Activated T-cell treated with anti-CD3 and anti-CD28 coated beads, Interleukin-2, amount 50 U/mL, for 72 hours (primary cell): Measurements from ENCODE around the gene RAI1. TPM values are rescaled to one million over a fixed set of nuclear protein-coding genes. Genes with fewer than 3 reads are reported as not detected.
A peak's percentile ranks its signal among the peaks of the same experiment; 100 is the strongest.

Experiments used
- ATAC-seq, 2 donors: fragments of 150-1000 bp; cut with Tn5 transposase; replicated peaks in 1 of 2; 2 replicates each; pipeline ENCODE4 v1.10.0; 2021; ENCODE audit warnings: moderate library complexity in 2 of 2, mild to moderate bottlenecking in 1 of 2
- DNase-seq, 2 donors: peaks; one replicate each; pipeline ENCODE4 v3.0.0; 2021 to 2022; ENCODE audit warnings: mixed read lengths in 1 of 2
- H3K27ac Mint-ChIP-seq: one replicate; pipeline ENCODE4 v1.8.0; 2022; ENCODE audit warnings: mild to moderate bottlenecking, moderate library complexity, mixed read lengths
- H3K27me3 Mint-ChIP-seq: one replicate; pipeline ENCODE4 v1.8.0; 2022; ENCODE audit warnings: low read depth, mixed read lengths
- H3K36me3 Mint-ChIP-seq, 2 donors: one replicate each; pipeline ENCODE4 v1.8.0; 2022; ENCODE audit warnings: mixed read lengths in 2 of 2, mild to moderate bottlenecking in 1 of 2; ENCODE audit not compliant: insufficient read depth in 2 of 2
- H3K4me1 Mint-ChIP-seq: one replicate; pipeline ENCODE4 v1.8.0; 2022; ENCODE audit warnings: low read depth, mixed read lengths
- H3K4me3 Mint-ChIP-seq, 2 donors: one replicate each; pipeline ENCODE4 v1.8.0; 2022; ENCODE audit warnings: mild to moderate bottlenecking in 2 of 2, mixed read lengths in 2 of 2, moderate library complexity in 2 of 2
- H3K9me3 Mint-ChIP-seq, 2 donors: one replicate each; pipeline ENCODE4 v1.8.0; 2022; ENCODE audit warnings: mixed read lengths in 2 of 2
- total RNA-seq, 2 donors: library from RNA; stranded (reverse); gene quantifications; one replicate each; pipeline ENCODE4 v1.2.3, GENCODE V29; 2022

The RAI1 gene
- total RNA-seq, 2 donors from 2014 or later = 19.5 to 21.3 TPM

DNA sequence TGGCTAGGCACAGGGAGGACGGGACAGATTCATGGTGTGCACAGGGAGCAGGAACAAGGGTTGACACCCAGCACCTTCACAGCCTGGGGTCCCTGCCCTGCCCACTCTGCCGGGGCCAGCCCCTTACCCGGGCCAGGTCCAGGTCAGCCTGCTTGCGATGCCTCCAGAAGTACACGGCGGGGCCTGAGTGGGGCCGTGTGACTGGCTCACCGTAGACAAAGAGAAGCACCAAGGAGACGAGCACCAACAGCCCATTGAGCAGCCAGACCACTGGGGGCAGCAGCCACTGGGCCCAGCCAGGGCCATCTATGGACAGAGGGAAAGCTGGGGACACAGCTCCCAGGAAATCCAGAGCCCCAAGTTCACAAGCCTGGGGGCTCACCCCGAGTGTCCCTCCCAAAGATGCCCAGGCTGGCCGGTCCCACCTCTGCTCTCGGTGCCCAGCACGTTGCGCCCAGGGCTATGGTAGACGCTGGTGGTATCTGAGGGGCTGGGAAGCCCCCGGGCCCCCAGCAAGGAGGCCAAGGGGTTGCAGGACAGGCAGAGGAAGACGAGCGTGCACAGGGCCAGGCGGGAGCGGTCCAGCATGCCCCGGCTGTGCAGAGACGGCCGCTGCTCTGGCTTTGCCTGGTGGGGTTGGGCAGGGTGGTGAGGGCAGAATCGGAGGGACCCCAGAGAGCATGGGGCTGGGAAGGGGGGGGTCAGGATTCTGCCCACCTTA lies 135.7 kb downstream of the RAI1 start:
- DNase-seq = no peak
- Mint-ChIP-seq H3K27ac (no peak overlapping the region), H3K27me3 (no peaks in the 10 kb centered on the region), H3K4me1 (peaks cover 41% of the 10 kb centered on the region), H3K9me3 (no peaks in the 10 kb centered on the region), H3K4me3 (no peak overlapping the region), H3K36me3 (peaks cover 17 to 26% of the 10 kb centered on the region in 2 donors)
- ATAC-seq = no peak

DNA sequence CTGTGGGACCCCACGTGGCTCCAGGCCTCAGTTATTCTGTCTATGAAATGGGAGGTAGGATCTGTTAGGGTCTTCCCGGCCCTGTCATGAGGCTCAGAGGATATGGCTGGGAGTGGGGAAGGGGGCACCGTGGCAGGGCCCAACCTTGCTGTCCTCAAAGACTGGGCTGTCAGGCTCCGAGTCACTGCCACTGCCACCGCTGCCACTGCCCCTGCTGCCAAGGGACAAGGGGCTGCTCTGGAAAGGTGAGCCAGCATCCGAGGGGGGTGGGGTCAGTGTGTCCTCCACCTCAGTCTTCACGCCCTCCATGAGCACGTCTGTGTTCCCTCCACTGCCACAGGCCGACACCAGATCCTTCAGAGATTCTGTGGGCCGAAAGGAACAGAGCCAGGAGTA lies 136.3 kb downstream of the RAI1 start:
- Mint-ChIP-seq H3K36me3 (peaks cover 17 to 26% of the 10 kb centered on the region in 2 donors), H3K27ac (no peak overlapping the region), H3K27me3 (no peaks in the 10 kb centered on the region), H3K4me3 (no peak overlapping the region), H3K9me3 (no peaks in the 10 kb centered on the region), H3K4me1 (peaks cover 43% of the 10 kb centered on the region)
- ATAC-seq (no peak), DNase-seq (no peak)

DNA sequence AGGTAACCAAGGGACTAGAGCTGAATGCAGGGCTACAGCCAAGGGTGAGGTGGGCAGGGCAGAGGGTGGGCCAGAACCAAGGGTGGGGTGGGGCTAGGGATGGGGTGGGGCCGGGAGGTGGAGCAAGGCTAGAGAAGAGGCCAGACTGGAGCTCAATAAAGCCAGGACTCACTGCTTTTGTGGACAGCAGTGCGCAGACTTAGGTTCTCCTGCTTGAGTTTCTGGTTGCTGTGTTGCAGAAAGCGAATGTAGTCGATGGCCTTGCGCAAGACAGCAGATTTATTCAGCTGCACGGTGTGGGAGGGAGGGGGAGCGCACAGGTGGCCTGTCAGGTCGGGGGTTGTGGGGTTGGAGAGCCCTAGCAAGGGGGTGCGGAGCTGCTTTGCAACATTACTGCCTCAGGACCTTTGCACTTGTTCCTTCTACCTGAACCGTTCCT lies 136.8 kb downstream of the RAI1 start:
- H3K9me3 Mint-ChIP-seq = no peaks in the 10 kb centered on the region
- ATAC-seq (no peak), DNase-seq (no peak)
- peaks cover 15 to 26% of the 10 kb centered on the region in 2 donors for H3K36me3 Mint-ChIP-seq
- H3K4me3 Mint-ChIP-seq = no peak overlapping the region
- H3K27me3 Mint-ChIP-seq = no peaks in the 10 kb centered on the region
- H3K27ac Mint-ChIP-seq = no peak overlapping the region
- peaks cover 48% of the 10 kb centered on the region for H3K4me1 Mint-ChIP-seq

DNA sequence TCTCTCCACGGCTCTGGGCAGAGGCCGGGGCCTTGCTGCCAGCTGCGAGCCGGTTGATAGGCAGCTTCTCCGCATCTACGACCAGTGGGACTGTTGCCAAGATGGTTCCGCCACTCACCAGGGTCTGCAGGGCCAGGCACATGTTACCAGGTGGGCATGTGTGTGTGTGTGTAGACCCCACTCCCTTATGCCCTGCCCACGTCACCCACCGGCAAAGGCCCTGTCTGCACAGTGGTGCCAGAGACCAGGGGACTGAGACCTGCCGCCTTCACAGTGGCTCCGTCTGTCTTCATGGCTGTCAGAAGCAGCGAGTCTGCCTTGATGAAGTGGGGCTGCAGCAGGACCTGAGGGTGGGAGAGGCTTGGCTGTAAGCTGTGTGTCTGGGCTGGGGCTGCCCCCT lies 137.9 kb downstream of the RAI1 start:
- Mint-ChIP-seq H3K27ac (no peak overlapping the region), H3K27me3 (no peaks in the 10 kb centered on the region), H3K36me3 (peaks cover 14 to 26% of the 10 kb centered on the region in 2 donors), H3K4me3 (peak overlapping the region; percentile 76 to 84), H3K4me1 (peaks cover 54% of the 10 kb centered on the region), H3K9me3 (no peaks in the 10 kb centered on the region)
- DNase-seq (no peak), ATAC-seq (no peak)

DNA sequence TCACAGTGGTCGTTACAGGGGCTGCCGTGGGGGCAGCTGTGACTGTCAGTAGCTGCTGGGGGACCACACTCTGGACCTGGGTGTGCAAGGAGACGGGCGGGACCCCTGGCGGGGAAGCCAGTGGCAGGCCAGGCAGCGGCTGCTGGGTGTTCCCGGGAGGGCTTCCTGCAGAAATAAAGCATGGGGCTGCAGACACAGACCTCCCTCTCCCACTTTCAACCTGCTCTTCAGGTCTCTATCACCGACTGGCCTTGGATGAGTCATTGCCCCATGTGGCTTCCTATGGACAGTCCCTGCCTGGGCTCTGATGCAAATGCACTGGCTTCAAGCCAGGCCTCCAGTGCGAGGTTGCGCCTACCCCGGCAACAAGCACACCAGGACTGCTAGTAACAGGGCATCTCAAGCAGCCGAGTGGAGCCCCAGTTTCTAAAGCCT lies 138.3 kb downstream of the RAI1 start:
- no peaks in the 10 kb centered on the region for H3K9me3 Mint-ChIP-seq
- no peaks in the 10 kb centered on the region for H3K27me3 Mint-ChIP-seq
- DNase-seq (peak; percentile 90 to 92), ATAC-seq (peak; percentile 77 to 80)
- H3K4me3 Mint-ChIP-seq = peak overlapping the region; percentile 76 to 84
- peak overlapping the region; percentile 51 for H3K27ac Mint-ChIP-seq
- peaks cover 14 to 26% of the 10 kb centered on the region in 2 donors for H3K36me3 Mint-ChIP-seq
- H3K4me1 Mint-ChIP-seq = peaks cover 58% of the 10 kb centered on the region

DNA sequence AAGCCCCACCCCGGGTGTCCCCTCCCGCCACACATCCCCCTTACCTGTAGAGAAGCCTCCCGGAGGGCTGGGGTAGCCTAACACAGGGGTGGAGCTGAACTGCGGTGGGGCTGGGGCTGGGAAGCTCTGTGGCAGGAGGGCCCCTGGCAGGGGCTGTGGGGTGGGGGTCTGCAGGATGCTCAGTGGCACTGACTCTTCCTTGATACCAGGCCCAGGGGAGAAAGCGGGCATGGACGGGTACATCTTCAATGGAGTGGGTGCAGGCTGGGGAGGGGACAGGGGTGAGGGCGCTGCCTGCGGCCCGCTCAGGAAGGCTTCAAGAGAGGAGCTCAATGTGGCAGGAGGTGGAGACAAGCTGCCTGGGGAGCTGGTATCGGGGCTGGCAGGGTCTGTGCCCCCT lies 138.8 kb downstream of the RAI1 start:
- Mint-ChIP-seq H3K36me3 (peaks cover 14 to 25% of the 10 kb centered on the region in 2 donors), H3K4me1 (peaks cover 63% of the 10 kb centered on the region), H3K9me3 (no peaks in the 10 kb centered on the region), H3K27ac (peak overlapping the region; percentile 51), H3K27me3 (no peaks in the 10 kb centered on the region), H3K4me3 (peak overlapping the region; percentile 76 to 84)
- no peak for DNase-seq
- ATAC-seq = peak in 1 of 2 donors; percentile 0

DNA sequence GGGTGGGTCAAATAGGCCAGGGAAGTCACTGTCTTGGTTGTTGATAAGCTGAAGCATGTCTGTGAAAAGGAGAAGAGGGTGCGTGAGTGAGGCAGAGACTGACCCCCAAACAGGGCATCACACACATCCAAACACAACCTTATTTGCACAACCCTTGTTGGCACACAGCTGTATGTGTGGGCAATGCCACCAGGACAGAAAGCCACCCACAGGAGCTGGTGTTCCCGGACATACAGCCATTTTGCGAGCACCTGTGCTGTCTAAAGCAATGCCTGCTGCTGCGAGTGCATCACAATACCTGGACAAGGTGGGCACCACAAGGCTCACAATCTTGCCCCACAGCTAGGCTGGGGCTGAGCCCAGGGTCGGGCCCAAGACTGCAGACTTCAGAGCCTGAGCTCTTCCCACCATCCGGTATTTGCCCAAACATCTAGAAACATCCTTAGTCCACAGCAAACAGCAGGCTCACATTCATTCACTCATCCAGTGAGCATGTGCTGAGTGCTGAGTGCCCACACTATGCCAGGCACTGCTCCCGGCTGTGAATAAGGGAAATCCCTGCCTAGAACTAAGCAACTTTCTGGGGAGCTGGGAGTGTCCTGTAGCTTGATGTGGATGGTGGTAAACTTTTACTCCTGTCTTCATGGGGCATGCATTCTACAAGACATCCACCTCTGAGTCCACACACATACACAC lies 139.4 kb downstream of the RAI1 start:
- no peak overlapping the region for H3K27ac Mint-ChIP-seq

DNA sequence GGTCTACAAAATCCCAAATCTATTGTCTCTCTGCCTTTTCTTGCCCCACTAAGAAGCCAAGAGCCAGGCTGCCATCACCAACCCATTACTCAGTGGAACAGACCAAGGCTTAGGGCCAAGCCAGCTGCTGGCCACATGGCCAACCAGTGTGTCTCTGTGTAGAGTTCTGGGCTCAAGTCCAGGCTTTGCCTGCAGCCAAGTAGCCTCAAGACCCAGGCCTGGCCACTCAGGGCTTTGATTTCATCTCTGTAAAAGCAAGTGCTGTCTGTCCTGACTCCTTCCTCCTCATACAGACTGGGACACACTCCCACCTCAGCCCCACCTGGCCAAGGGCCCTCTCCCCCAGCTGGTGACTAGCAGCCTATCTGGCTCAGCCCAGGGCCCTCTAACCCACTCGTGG lies 140.9 kb downstream of the RAI1 start:
- Mint-ChIP-seq H3K27me3 (no peaks in the 10 kb centered on the region), H3K27ac (no peak overlapping the region), H3K9me3 (no peaks in the 10 kb centered on the region), H3K4me1 (peaks cover 85% of the 10 kb centered on the region), H3K36me3 (peaks cover 12 to 22% of the 10 kb centered on the region in 2 donors), H3K4me3 (peak overlapping the region; percentile 76 to 84)
- ATAC-seq = no peak
- no peak for DNase-seq

More for the DNA sequence above, 139.4 kb downstream of the RAI1 start:
- Mint-ChIP-seq H3K36me3 (peaks cover 14 to 25% of the 10 kb centered on the region in 2 donors), H3K27me3 (no peaks in the 10 kb centered on the region), H3K4me1 (peaks cover 69% of the 10 kb centered on the region), H3K4me3 (peak overlapping the region; percentile 76 to 84), H3K9me3 (no peaks in the 10 kb centered on the region)
- no peak for DNase-seq
- no peak for ATAC-seq

DNA sequence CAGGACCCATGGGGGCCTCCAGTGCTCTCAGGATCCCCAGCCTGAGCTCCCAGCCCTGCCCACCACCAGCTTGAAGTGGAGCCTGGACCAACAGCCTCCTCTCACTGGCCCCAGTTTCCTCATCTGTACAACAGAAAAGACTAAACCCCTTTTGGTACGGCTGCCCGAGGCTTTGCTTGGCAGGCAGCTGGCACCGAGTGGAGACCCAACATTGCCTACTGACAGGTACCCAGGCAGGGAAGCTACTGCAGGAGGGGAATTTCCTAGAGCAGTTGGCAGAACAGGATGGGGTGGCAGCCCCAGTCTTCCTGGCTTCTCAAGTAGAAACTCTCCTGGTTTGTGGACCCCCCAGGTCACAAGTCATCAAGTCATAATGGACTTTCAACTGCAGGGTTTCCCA lies 141.4 kb downstream of the RAI1 start:
- peaks cover 12 to 20% of the 10 kb centered on the region in 2 donors for H3K36me3 Mint-ChIP-seq
- peak overlapping the region; percentile 57 for H3K27ac Mint-ChIP-seq

DNA sequence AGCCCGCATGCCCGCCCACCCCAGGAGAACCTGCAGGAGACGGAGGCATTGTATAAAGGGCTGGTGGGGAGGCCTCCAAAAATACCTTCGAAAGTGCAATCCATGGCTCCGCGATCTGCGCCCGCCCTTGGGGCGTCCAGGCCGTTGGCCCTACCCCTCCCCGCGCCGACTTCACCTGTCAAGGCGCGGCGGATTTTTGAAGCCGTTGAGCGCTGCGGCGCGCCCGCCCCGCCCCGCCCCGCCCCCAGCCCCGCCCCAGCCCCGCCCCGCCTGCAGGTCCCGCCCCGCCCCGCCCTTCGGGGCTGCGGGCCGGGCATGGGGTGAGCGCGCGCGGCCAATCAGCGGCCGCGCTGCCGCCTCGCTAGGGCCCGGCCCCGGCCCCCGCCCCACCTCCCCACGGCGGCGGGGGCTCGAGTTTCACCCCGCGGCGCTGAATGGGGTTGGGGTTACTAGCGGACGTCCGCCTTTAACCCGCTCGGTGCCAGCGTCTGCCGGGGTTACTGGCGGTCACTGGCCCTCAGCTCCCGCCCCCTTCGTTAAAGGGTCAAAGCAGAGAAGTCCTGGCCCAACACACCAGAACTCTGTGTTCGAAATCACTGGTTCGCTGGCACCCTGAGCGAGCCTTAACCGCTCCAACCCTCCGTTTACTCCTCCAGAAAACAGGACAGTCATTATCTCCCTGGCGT lies 142.3 kb downstream of the RAI1 start:
- peak overlapping the region; percentile 52 for H3K27ac Mint-ChIP-seq
- ATAC-seq (peak; percentile 72 to 77), DNase-seq (peak; percentile 84 to 88)
- H3K4me3 Mint-ChIP-seq = peak overlapping the region; percentile 82 to 84
- no peaks in the 10 kb centered on the region for H3K9me3 Mint-ChIP-seq
- H3K4me1 Mint-ChIP-seq = peaks cover 96% of the 10 kb centered on the region
- H3K36me3 Mint-ChIP-seq = peaks cover 11 to 15% of the 10 kb centered on the region in 2 donors
- H3K27me3 Mint-ChIP-seq = no peaks in the 10 kb centered on the region

More for the DNA sequence above, 141.4 kb downstream of the RAI1 start:
- ATAC-seq (no peak), DNase-seq (no peak)
- Mint-ChIP-seq H3K4me3 (peak overlapping the region; percentile 76 to 84), H3K4me1 (peaks cover 89% of the 10 kb centered on the region), H3K27me3 (no peaks in the 10 kb centered on the region), H3K9me3 (no peaks in the 10 kb centered on the region)

DNA sequence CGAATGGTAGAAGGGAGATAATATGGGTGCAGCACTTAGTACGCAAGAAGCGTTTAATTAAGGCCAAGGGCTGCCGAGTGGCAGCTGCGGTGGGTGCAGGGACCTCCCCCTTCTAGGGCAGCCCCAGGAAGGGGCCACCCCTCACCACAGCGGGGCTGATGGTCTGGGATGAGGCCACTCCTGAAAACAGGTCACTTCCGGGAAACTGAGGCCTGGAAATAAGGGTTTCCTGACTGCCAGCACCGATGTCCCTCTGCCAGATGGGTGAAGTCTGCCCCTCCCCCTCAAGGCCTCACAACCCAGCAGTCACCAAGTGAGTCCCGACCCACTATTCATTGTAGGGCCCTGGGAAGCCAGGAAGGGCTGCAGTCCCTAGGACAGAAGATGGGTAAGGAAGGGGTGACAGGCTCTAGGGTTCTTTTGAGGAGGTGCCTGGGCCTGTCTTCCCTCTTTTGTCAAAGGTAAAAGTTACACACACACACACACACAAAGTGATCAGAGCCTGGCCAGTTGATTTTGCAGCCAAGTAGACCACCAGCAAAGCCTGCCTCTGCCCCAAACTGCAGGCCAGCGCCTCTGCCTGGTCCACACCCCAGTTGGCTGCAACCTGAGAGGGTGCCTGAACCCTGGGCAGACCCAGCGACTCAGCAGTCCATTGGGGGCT lies 143.0 kb downstream of the RAI1 start:
- peak; percentile 56 to 59 for DNase-seq

DNA sequence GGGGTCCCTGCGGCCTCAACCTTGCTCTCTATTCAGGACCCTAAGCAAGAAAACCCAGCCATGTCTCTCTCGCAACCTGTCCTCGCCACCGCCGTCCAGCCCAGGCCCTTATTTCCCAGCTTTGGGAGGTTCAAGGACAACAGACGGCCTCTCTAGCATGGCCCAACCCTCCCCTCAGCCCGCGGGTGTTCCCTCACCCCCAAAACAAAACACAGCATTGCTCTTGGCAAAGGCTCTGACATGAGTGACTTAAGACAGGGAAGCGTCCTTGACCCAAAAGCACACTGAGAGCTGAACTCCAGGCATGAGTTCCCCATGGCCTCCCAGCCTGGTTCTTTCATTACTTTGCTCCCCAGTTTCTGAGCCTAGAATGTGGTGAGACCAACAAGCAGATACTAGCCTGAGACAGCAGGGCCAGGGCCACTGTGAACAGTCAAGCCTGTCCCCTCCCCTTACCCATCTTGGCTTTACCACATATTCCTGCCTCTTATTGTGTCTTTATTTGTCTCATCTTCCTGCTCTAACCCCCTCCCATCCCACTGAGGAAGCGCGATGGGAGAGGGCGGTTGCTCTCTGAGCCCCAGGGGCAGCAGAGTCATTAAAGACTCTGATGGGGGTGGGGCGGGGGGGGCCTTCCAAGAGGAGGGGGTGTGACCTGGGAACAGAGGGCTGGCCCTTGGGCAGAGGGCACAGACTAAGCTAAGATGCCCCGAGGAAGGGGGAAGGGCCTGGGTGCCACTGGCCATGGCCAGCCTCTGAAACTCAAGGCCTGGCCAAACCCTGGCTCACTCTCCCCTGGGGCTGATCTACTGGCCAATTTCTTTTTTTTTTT lies 143.7 kb downstream of the RAI1 start:
- Mint-ChIP-seq H3K36me3 (peaks cover 4 to 7% of the 10 kb centered on the region in 2 donors), H3K9me3 (no peaks in the 10 kb centered on the region), H3K4me1 (peaks cover 87% of the 10 kb centered on the region), H3K27ac (peak overlapping the region; percentile 75), H3K4me3 (peak overlapping the region; percentile 74 to 82), H3K27me3 (no peaks in the 10 kb centered on the region)
- DNase-seq (peak in 1 of 2 donors; percentile 38), ATAC-seq (peak in 1 of 2 donors; percentile 6)

More for the DNA sequence above, 143.0 kb downstream of the RAI1 start:
- H3K4me3 Mint-ChIP-seq = peak overlapping the region; percentile 74 to 82
- no peaks in the 10 kb centered on the region for H3K9me3 Mint-ChIP-seq
- peaks cover 7 to 10% of the 10 kb centered on the region in 2 donors for H3K36me3 Mint-ChIP-seq
- peak overlapping the region; percentile 52 for H3K27ac Mint-ChIP-seq
- peaks cover 91% of the 10 kb centered on the region for H3K4me1 Mint-ChIP-seq
- H3K27me3 Mint-ChIP-seq = no peaks in the 10 kb centered on the region
- peak; percentile 4 to 25 for ATAC-seq
